CD8-positive, alpha-beta memory T cell (primary cell): Measurements from ENCODE around the gene MYO19. TPM values are rescaled to one million over a fixed set of nuclear protein-coding genes. Genes with fewer than 3 reads are reported as not detected.
"Not testable (repeated sequence)": the region's sequence is repeated elsewhere in the genome, so short reads cannot be mapped to it uniquely, and the experiment has no call there.

Source experiments
- CTCF ChIA-PET: fragments of 350-600 bp; sonication (Branson Sonifier 250); formaldehyde crosslinking; loops from one replicate; lab custom pipeline; 2021; ENCODE audit warnings: antibody characterized with exemption; lab: Charles Lee
- POLR2A ChIA-PET: fragments of 350-600 bp; sonication (Branson Sonifier 250); formaldehyde crosslinking; loops from one replicate; lab custom pipeline; 2021; ENCODE audit warnings: antibody characterized with exemption; lab: Charles Lee
- DNase-seq, 5 donors: peaks; one replicate each; pipeline versions ENCODE4 v3.0.0 to v3.0.0-alpha.2; 2020 to 2022; ENCODE audit warnings: mixed read lengths in 1 of 5
- H3K27ac ChIP-seq: one replicate; pipeline ENCODE4 v1.7.0; 2013; ENCODE audit warnings: low read depth, mild to moderate bottlenecking, low read length, moderate library complexity
- H3K27me3 ChIP-seq: 2 replicates; pipeline ENCODE4 v1.7.0; 2013; ENCODE audit warnings: low read length, mild to moderate bottlenecking; ENCODE audit not compliant: insufficient read depth, poor library complexity, severe bottlenecking
- H3K36me3 ChIP-seq: 2 replicates; pipeline ENCODE4 v1.7.0; 2013; ENCODE audit warnings: mild to moderate bottlenecking, low read length, moderate library complexity; ENCODE audit not compliant: insufficient read depth
- H3K4me1 ChIP-seq: 2 replicates; pipeline ENCODE4 v1.7.0; 2013; ENCODE audit warnings: mild to moderate bottlenecking, low read length, moderate library complexity; ENCODE audit not compliant: insufficient read depth
- H3K4me3 ChIP-seq: 2 replicates; pipeline ENCODE4 v1.7.0; 2013; ENCODE audit warnings: mild to moderate bottlenecking, low read length
- H3K9me3 ChIP-seq: 2 replicates; pipeline ENCODE4 v1.7.0; 2013; ENCODE audit warnings: mild to moderate bottlenecking, low read length
- H3K27ac Mint-ChIP-seq, 8 donors: one replicate each; pipeline ENCODE4 v1.8.0; 2020 to 2021; ENCODE audit warnings: mixed read lengths in 8 of 8, mild to moderate bottlenecking in 6 of 8, inconsistent platforms in 3 of 8, moderate library complexity in 3 of 8
- H3K27me3 Mint-ChIP-seq, 2 donors: one replicate each; pipeline ENCODE4 v1.8.0; 2020 to 2021; ENCODE audit warnings: mixed read lengths in 2 of 2, mild to moderate bottlenecking in 1 of 2, moderate library complexity in 1 of 2
- H3K36me3 Mint-ChIP-seq, 3 donors: one replicate each; pipeline ENCODE4 v1.8.0; 2020 to 2021; ENCODE audit warnings: mixed read lengths in 3 of 3, inconsistent platforms in 1 of 3, mild to moderate bottlenecking in 1 of 3
- H3K4me1 Mint-ChIP-seq, 3 donors: one replicate each; pipeline ENCODE4 v1.8.0; 2020 to 2021; ENCODE audit warnings: mixed read lengths in 3 of 3, inconsistent platforms in 1 of 3, mild to moderate bottlenecking in 1 of 3
- H3K4me3 Mint-ChIP-seq, 7 donors: one replicate each; pipeline ENCODE4 v1.8.0; 2020 to 2021; ENCODE audit warnings: mixed read lengths in 7 of 7, mild to moderate bottlenecking in 6 of 7, moderate library complexity in 4 of 7, inconsistent platforms in 2 of 7
- H3K9me3 Mint-ChIP-seq, 5 donors: one replicate each; pipeline ENCODE4 v1.8.0; 2020 to 2022; ENCODE audit warnings: mixed read lengths in 5 of 5, mild to moderate bottlenecking in 3 of 5, moderate library complexity in 2 of 5, inconsistent platforms in 1 of 5
- polyA plus RNA-seq: library from polyadenylated mRNA; unstranded; fragments of 300-500 nt; fragmentation: Illumina TruSeq; gene quantifications from one replicate; pipeline ENCODE4 v1.2.3, GENCODE V29; 2021
- total RNA-seq, 2 experiments: library from RNA; stranded (reverse); gene quantifications; one replicate each; pipeline ENCODE4 v1.2.3, GENCODE V29; 2021

The MYO19 gene
- total and polyA plus RNA-seq, 3 experiments from 2014 or later = 5.0 to 138 (median 133) TPM

DNA sequence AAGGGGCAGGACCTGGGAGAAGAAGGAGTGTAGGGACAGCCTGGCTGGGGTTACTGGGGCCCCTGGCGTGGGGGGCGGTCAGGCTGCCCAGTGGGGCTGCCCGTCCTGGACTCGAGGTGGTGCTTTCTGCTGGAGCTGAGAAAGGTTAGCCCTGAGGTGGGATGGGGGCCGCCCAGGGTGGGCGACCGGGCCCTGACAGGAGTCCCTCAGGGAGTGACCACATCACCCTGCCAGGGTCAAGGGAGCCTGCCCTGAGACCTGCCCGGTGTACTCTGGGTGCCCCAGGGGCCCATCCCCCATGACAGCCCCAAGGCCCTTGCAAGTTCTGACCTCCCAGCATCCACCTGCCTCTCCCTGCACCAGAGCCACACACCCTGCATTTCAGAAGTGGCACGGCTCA is 77.0 kb downstream of the MYO19 start:
- H3K27ac Mint-ChIP-seq, H3K4me1 Mint-ChIP-seq, POLR2A ChIA-PET: not testable (repeated sequence)

DNA sequence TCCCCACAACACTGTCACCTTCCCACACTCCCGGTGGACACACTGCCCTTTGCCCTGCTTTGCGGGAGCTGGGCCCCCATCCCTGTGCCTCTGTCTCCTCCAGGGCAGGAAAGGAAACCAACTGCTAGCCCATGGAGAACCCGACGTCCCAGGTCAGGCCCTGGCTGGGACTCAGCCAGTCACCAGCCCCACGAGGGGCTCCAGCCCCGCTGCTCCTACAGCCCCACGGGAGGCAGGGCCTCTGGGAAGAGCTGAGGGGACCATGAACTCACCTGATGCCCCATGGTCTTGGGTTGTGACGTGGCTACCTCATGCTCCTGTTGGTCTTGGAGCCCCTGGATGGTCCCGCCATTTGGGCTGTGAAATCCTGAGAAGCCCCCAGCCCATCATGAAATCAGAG is 81.8 kb downstream of the MYO19 start:
- H3K27me3 Mint-ChIP-seq, H3K9me3 ChIP-seq, H3K36me3 Mint-ChIP-seq, H3K27ac Mint-ChIP-seq, H3K4me3 Mint-ChIP-seq, H3K36me3 ChIP-seq, H3K27me3 ChIP-seq, H3K4me3 ChIP-seq, POLR2A ChIA-PET, H3K9me3 Mint-ChIP-seq, CTCF ChIA-PET, H3K27ac ChIP-seq, H3K4me1 ChIP-seq, H3K4me1 Mint-ChIP-seq, DNase-seq: not testable (repeated sequence)

More for the DNA sequence above, 77.0 kb downstream of the MYO19 start:
- H3K36me3 Mint-ChIP-seq, H3K4me3 ChIP-seq, CTCF ChIA-PET, H3K4me1 ChIP-seq, H3K36me3 ChIP-seq, H3K27me3 ChIP-seq, DNase-seq, H3K9me3 ChIP-seq, H3K4me3 Mint-ChIP-seq, H3K27ac ChIP-seq, H3K9me3 Mint-ChIP-seq: not testable (repeated sequence)
- H3K27me3 Mint-ChIP-seq = peaks cover 19 to 31% of the 10 kb centered on the region in 2 donors

- H3K27me3 ChIP-seq, H3K27ac ChIP-seq, POLR2A ChIA-PET, CTCF ChIA-PET, DNase-seq, H3K27me3 Mint-ChIP-seq, H3K27ac Mint-ChIP-seq, H3K4me3 ChIP-seq, H3K4me3 Mint-ChIP-seq, H3K9me3 ChIP-seq, H3K36me3 ChIP-seq, H3K9me3 Mint-ChIP-seq, H3K4me1 Mint-ChIP-seq, H3K36me3 Mint-ChIP-seq, H3K4me1 ChIP-seq: not testable (repeated sequence)
These were observed 84.7 kb downstream of the MYO19 start for GRCh38 chr17:36449997-36450396.

Other genes starting within 250 kb of the MYO19 start
- not detected for gene TBC1D3G, start 211.0 kb downstream of the MYO19 start, total RNA-seq
- gene TBC1D3G, start 211.0 kb downstream of the MYO19 start, polyA plus RNA-seq = not detected
- not detected for gene TBC1D3H, start 146.4 kb downstream of the MYO19 start, total RNA-seq
- gene TBC1D3H, start 146.4 kb downstream of the MYO19 start, polyA plus RNA-seq = not detected
- 10 to 100 TPM; 57.6 to 60.8 TPM for gene ZNHIT3, start 48.2 kb downstream of the MYO19 start, total RNA-seq
- gene ZNHIT3, start 48.2 kb downstream of the MYO19 start, polyA plus RNA-seq = 89.4 TPM
- gene PIGW, start 119 bp upstream of the MYO19 start, total RNA-seq = 10 to 100 TPM; 42.2 to 43.0 TPM
- gene PIGW, start 119 bp upstream of the MYO19 start, polyA plus RNA-seq = 11.4 TPM
- 10 to 100 TPM; 65.1 to 67.0 TPM for gene GGNBP2, start 10.1 kb upstream of the MYO19 start, total RNA-seq
- gene GGNBP2, start 10.1 kb upstream of the MYO19 start, polyA plus RNA-seq = 63.3 TPM
- 10 to 100 TPM; 11.1 to 13.0 TPM for gene DHRS11, start 57.0 kb upstream of the MYO19 start, total RNA-seq
- 4.3 TPM for gene DHRS11, start 57.0 kb upstream of the MYO19 start, polyA plus RNA-seq
- 10 to 100 TPM; 24.7 to 24.9 TPM for gene MRM1, start 66.7 kb upstream of the MYO19 start, total RNA-seq
- gene MRM1, start 66.7 kb upstream of the MYO19 start, polyA plus RNA-seq = 5.3 TPM